Measurements from ENCODE around the gene ATP5ME. TPM values are rescaled to one million over a fixed set of nuclear protein-coding genes. Genes with fewer than 3 reads are reported as not detected.

The ATP5ME gene
- 188 and 213 TPM in 2 replicates for total RNA-seq

DNA sequence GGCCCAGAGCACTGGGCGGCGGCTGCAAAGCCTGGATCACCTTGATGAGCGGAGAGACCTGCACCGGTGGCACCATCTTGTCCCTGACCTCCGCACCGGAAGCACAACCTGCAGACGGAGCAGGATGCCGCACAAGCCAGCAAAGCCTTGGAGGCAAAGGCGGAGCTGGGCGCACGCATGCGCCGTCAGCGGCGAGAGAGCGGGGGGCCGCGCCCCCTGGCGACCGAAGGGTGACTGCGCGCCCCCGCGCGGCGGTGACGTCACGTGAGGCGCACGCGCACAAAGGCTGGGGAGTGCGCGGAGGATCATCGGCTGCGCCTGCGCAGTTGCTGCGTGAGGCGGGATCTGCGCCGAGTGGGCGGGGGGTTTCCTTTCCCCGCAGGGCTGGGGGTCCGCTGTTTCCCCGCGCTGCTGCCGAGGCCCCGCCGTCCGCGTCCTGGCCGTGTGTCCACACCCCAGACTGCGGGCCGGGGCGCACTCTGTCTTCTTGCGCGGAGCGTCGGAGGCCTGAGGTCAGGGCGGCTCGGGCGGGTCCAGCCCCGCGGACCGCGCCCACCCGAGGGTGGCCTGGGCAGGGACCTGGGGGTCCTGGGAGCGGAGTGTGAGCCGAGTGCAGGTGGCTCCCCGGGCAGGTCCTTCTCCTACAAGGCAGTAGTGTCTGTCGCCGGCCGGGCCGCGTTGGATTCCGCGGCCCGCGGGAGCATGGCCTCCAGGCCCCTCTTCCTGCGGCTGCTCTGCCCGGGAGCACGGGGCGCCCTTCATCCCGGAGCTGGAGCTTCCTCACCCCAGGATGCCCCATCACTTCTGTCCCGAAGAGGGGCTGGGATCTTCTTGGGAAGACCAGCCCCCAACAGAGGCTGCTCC, at the start of gene ATP5ME, which contains the start of gene MYL5:
TSS of gene ATP5ME (minus strand) at position 105 of the 864 bp plus-strand sequence. CDS start at position 76, 29 bp downstream.
TSS of gene MYL5 (plus strand) at position 371 of the 864 bp plus-strand sequence. CDS start 3,485 bp downstream, outside the sequence.

DNA sequence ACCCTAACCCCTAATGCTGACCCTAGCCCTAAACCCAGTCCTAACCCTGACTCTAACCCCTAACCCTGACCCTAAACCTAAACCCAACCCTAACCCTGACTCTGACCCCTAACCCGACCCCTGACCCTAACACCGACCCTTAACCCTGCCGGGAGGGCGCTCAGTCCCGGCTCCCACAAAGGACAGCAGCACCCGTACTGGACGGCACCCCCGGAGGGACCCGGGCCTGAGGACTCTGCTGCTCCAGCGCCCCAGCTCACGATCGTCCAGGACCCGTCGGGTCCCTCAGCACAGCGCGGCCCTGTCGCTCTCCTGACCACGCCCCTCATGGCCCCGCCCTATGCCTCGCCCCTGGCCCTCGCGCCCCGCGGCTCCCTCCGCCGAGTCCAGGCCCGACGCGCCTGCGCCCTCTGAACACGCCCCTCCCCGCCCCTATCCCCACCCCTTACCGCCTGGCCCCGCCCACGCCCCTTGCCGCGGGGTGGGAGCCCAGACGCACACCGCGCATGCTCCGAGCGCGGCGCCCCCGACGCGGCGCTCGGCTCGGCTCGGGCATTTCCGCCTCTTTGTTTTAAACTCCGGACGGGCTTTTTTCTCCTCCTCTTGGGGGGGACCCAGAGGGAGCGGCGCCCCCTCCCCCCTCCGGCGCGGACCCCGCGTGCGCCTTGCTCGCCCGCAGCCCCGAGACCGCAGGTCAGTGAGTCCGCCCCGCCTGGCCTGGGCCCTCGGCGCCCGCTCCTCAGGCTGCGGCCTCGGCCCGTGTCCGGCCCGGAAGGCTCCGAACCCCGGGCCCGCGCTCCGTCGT, 31.4 kb upstream of the ATP5ME start, which contains the start of gene PCGF3:
TSS of gene PCGF3 (plus strand) at position 555 of the 805 bp plus-strand sequence. CDS start 27,849 bp downstream, outside the sequence.

GRCh38 chr4:688854-689681, 15.0 kb upstream of the ATP5ME start, which contains the start of gene SLC49A3:
SLC49A3 (minus strand) TSS chr4:689151; CDS start chr4:689127, 24 bp downstream.

DNA sequence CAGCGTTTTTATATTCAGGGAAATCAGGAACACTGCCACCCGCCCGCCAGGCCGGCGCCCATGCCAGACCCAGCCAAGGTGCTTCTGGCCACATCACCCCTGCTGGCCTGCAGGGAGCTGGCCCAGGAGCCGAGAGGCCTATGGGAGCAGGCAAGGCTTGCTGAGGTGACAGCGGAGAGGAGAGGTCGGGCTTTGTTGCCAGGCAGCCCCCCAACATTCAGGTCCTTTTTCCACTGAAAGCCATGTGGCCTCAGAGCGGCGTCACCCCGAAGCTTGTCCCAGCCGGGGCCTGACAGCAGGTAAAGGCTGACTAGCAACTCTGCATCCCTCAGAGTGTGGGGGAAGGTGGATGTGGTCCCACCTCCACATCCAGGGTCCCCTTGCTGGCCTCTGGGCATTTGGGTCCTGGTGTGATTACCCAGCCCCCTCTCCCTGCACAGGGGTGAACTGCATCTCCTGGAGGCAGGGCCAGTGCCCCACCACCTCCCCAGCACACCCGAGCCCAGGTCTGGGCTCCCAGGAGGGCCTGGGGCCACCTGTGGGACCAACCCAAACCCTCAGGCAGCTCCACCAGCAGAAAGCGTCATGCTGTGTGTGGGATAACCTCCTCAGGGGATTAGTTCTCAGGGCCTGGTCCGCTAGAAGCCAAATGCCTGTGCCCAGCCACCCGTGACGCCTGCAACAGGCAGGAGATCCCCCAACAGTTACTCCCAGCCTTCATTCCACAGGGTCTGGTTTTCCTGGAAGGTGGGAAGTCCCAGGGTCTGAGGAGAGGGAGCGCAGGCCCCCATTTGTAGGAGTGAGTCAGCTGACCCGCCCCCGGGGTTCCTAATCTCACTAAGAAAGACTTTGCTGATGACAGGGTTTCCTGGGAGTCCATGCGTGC, 49.1 kb downstream of the ATP5ME start, which contains the start of gene PDE6B:
TSS of gene PDE6B (plus strand) at position 869 of the 886 bp plus-strand sequence. CDS start 54 bp downstream, outside the sequence.

Other genes with a start within 250 kb of the ATP5ME start
- 9.9 and 13.9 TPM in 2 replicates for gene ZNF721, start 175.1 kb downstream of the ATP5ME start, total RNA-seq
- 30.7 and 30.8 TPM in 2 replicates for gene PIGG, start 175.1 kb downstream of the ATP5ME start, total RNA-seq
- gene TMEM271, start 98.0 kb downstream of the ATP5ME start, total RNA-seq = not detected in 2 replicates
- gene PDE6B, start 48.7 kb downstream of the ATP5ME start, total RNA-seq = 0.98 TPM in 1 of 2 replicates, not detected in the other
- gene MYL5, start 266 bp upstream of the ATP5ME start, total RNA-seq = 2.4 and 3.9 TPM in 2 replicates
- 7.9 and 9.4 TPM in 2 replicates for gene SLC49A3, start 14.9 kb upstream of the ATP5ME start, total RNA-seq
- gene PCGF3, start 31.6 kb upstream of the ATP5ME start, total RNA-seq = 39.5 and 41.2 TPM in 2 replicates
- gene CPLX1, start 151.9 kb upstream of the ATP5ME start, total RNA-seq = 0.20 TPM in 2 replicates

Measured in mammary microvascular endothelial cell (primary cell).